ENCODE data around the gene RFXANK.
"Not testable (repeated sequence)": the region's sequence is repeated elsewhere in the genome, so short reads cannot be mapped to it uniquely, and the experiment has no call there.

The RFXANK gene

DNA sequence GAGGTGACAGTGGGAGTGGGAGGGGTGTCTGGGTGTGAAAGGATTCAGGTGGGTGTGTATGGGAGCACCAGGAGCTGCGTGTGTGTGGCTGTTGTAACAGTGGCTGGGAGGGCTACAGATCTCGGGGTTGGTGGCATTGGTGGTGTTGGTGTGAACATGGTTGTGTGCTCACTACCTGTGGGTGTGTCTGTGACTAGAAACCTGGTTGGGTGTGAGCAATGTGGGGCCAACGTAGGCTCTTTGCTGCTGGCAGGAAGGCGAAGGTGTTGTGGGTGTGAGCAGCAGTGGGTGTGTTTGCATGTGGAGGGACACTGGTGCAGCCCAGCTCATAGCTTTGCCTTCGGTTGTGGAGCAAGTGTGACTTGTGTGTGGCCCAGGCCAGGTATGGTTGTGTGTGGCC lies 14.9 kb downstream of the RFXANK start:
- DNase-seq (ENCODE audit: low read depth), result no peak

DNA sequence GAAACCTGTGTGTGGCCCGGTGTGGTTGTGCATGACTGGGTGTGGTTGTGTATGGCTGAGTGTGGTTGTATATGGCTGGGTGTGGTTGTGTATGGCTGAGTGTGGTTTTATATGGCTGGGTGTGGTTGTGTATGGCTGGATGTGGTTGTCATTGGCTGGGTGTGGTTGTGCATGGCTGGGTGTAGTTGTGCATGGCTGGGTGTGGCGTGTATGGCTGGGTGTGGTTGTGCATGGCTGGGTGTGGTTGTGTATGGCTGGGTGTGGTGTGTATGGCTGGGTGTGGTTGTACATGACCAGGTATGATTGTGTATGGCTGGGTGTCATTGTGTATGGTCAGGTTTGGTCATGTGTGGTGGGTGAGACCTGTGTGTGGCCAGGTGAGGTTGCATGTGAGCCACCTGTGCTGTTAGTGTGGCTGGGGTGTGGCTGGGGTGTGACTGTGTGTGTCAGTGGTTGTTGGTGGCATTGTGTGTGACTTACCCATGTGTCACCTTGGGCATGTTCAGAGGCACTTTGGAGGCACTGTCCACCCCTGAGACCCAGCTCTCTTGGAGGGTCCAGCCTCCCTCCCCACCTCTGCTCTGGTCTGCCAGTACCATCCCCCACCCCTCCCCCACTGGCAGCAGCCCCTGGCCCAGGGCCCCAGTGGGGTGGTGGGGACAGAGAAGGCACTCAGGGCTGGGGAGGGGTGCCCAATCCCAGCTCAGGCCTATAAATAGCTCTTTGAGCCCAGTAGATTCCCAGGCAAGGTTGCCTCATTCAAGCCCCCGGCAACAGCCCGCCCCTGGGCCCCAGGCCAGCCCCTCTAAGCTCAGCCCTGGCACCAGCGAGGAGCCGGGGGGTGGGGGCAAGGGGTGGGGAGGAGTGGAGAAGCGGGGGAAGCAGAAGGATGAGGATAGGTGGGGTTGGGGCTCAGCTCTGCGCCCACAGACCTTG lies 15.8 kb downstream of the RFXANK start:
- no peak for DNase-seq (ENCODE audit: low read depth)

DNA sequence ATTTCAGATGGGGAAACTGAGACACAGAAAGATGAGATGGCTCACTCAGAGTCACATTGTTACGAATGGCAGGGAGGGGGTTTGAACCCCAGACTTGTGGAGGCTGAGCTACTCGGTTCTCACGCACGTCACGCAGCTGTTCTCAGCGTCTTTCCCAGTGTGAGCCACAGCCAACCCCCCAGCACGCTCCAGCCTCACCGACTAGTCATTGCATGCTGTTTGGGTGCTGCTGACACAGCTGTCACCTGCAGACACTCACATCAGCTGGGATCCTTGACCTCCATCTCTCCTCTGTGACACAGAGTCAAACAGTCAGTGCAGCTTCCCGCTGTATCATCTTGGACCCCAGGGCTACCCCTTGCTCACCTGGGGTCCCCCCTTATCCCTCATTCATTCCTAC lies 17.3 kb downstream of the RFXANK start:
- DNase-seq (ENCODE audit: low read depth), result no peak

- no peak for DNase-seq (ENCODE audit: low read depth)
Measured at GRCh38 chr19:19211499-19212420, 19.7 kb downstream of the RFXANK start, which contains the start of gene NCAN. NCAN (plus strand) TSS chr19:19211958; CDS start chr19:19216954, 4,996 bp downstream.

GRCh38 chr19:19212916-19213315 lies 20.9 kb downstream of the RFXANK start:
- no peak for DNase-seq (ENCODE audit: low read depth)

- no peak for DNase-seq (ENCODE audit: low read depth)
Measured at GRCh38 chr19:19213426-19214158, 21.5 kb downstream of the RFXANK start.

DNA sequence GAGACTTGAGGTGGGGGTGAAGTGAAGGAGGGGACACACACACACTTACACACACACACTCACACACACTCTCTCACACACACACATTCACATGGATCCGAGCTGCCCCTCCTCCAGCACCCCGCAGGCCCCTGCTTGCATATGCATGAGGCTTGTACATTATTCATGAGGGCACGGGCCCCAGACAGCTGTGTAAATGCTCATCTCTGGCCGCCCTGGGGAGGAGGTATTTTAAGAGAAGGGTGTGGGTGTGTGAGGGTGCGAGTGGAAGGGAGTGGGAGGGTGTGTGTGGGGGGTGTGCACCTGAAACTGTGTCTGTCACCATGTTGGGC lies 22.1 kb downstream of the RFXANK start:
- DNase-seq (ENCODE audit: low read depth), result no peak

DNA sequence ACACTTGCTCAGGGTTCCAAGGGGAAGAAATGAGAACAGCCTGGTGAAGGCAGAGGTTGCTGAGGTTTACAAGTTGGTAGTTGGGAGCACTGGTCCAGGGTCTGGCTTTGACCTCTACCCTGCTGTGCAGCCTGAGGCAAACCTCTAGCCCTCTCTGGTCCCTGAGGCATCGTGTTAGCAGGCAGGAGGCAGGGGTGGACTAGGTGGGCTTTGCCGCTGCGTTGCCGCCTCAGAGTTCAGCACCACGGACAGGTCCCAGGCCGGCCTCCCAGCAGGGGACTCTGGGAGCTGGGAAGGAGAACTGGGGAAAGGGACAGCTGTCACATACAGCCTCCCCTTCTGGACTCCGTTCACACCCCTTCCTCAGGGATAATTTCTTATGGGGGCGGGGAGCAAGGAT lies 22.8 kb downstream of the RFXANK start:
- DNase-seq (ENCODE audit: low read depth), result no peak

GRCh38 chr19:19215792-19216191 lies 23.7 kb downstream of the RFXANK start:
- DNase-seq (ENCODE audit: low read depth), result no peak

GRCh38 chr19:19217099-19217498 lies 25.0 kb downstream of the RFXANK start:
- DNase-seq (ENCODE audit: low read depth), result no peak

- DNase-seq (ENCODE audit: low read depth), result no peak
Measured at GRCh38 chr19:19218911-19219310, 26.9 kb downstream of the RFXANK start.

DNA sequence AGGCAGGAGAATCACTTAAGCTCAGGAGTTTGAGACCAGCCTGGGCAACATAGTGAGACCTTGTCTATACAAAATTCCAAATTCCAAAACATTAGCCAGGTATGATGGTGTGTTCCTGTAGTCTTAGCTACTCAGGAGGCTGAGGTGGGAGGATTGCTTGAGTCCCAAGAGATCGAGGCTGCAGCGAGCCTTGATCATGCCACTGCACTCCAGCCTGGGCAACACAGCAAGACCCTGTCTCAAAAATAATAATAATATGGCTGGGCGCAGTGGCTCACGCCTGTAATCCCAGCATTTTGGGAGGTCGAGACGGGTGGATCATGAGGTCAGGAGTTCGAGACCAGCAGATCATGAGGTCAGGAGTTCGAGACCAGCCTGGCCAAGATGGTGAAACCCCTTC lies 28.9 kb downstream of the RFXANK start:
- not testable (repeated sequence) for DNase-seq (ENCODE audit: low read depth)

- no peak for DNase-seq (ENCODE audit: low read depth)
Measured at GRCh38 chr19:19223060-19223459, 31.0 kb downstream of the RFXANK start.

GRCh38 chr19:19223636-19224035 lies 31.6 kb downstream of the RFXANK start:
- DNase-seq (ENCODE audit: low read depth), result no peak

GRCh38 chr19:19224150-19224851 lies 32.2 kb downstream of the RFXANK start:
- no peak for DNase-seq (ENCODE audit: low read depth)

DNA sequence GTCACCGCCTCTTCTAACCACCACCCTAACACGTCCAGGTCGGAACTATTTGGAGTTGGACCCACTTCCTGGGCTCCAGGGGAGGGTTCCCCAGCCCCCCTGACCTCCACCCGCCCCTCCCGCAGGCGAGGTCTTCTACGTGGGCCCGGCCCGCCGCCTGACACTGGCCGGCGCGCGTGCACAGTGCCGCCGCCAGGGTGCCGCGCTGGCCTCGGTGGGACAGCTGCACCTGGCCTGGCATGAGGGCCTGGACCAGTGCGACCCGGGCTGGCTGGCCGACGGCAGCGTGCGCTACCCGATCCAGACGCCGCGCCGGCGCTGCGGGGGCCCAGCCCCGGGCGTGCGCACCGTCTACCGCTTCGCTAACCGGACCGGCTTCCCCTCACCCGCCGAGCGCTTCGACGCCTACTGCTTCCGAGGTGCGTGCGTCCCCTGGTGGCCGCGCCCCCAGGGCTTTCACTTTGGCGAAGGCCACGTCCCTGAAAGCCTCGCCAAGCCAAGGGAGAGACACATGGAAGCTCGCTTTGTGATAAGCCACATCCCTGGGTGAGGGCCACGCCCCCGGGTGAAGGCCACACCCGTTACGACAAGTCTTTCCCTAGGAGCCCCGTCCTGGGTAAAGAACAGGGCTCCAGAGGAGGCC lies 32.9 kb downstream of the RFXANK start:
- no peak for DNase-seq (ENCODE audit: low read depth)

GRCh38 chr19:19226204-19226603 lies 34.1 kb downstream of the RFXANK start:
- no peak for DNase-seq (ENCODE audit: low read depth)

- DNase-seq (ENCODE audit: low read depth), result no peak
Measured at GRCh38 chr19:19226663-19227062, 34.6 kb downstream of the RFXANK start.

GRCh38 chr19:19227217-19227616 lies 35.2 kb downstream of the RFXANK start:
- no peak for DNase-seq (ENCODE audit: low read depth)

DNA sequence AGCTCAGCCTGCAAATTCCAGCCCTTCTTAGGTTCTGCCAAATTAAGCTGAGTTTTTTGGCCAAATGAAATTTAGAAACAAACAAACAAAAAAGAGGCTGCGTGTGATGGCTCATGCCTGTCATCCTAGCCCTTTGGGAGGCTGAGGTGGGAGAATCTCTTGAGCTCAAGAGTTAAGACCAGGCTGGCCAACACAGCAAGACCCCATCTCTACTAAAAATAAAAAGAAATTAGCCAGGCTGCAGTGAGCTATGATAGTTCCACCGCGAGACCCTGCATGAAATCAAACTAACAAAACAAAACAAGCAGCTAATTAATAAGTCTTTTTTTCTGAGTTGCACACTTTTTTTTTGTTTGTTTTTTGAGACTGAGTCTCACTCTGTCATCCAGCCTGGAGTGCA lies 37.6 kb downstream of the RFXANK start:
- DNase-seq (ENCODE audit: low read depth), result no peak

DNA sequence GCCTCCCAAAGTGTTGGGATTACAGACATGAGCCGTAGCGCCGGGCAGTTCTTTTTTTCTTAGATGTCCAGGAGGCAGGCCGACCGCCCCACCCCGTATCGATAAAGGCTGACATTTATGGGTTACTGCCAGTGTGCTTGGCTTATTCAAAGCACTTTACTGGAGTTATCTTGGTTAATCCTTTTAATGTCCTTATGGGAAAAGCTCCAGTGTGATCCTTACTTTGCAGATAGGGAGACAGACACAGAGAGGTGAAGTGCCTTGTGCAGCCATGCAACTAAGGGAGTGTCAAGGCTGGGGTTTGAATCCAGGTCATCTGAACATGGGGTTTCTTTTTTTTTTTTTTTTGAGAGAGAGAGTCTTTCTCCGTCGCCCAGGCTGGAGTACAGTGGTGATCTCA lies 38.9 kb downstream of the RFXANK start:
- no peak for DNase-seq (ENCODE audit: low read depth)

Measured in fibroblast of the conjunctiva (primary cell).